Lung (tissue), 5 donors: ENCODE measurements around the gene CSNK1G1. TPM values are rescaled to one million over a fixed set of nuclear protein-coding genes. Genes with fewer than 3 reads are reported as not detected.

ENCODE experiments used
- polyA plus RNA-seq, 2 donors: library from polyadenylated mRNA; stranded (reverse); fragments of 200-250 nt; gene quantifications; one replicate each; pipeline ENCODE4 v1.2.1, GENCODE V29; 2013
- small RNA-seq: library from RNA; depleted of rRNA; stranded (forward); fragments of <200 nt; gene quantifications from one replicate; pipeline ENCODE3, GENCODE V24; 2014; ENCODE audit warnings: low replicate concordance
- total RNA-seq, 2 donors: library from RNA; depleted of rRNA in 1 of 2; stranded (reverse); fragments of >200 nt in 1 of 2; gene quantifications; one replicate each; pipeline ENCODE4 v1.2.1, GENCODE V29; 2014 to 2021
- donor health status: Bipolar disorder and iron deficiency.
- donor health status: healthy.
- donor health status: DM: yes; HTN: yes; CAD: no.

CSNK1G1 gene
- total and polyA plus RNA-seq, 4 donors: 3.0 to 50.4 (median 12.9) TPM

Small RNA genes within 50 kb of the gene (small RNA-seq; reads per million reads assigned to genes)
- gene RF00554: not detected

Other genes starting within 250 kb of the CSNK1G1 start
- 10 to 100 TPM in 1 of 2 donors, 1 to 10 TPM in 1; 3.4 to 20.3 TPM for gene SNX22, start 204.4 kb downstream of the CSNK1G1 start, total RNA-seq
- 10 to 100 TPM in 1 of 2 donors, 1 to 10 TPM in 1; 4.1 to 14.2 TPM for gene SNX22, start 204.4 kb downstream of the CSNK1G1 start, polyA plus RNA-seq
- gene PPIB, start 193.2 kb downstream of the CSNK1G1 start, total RNA-seq: 100 to 1,000 TPM; 213 to 721 TPM
- 1,000 to 10,000 TPM in 1 of 2 donors, 100 to 1,000 TPM in 1; 981 to 1,077 TPM for gene PPIB, start 193.2 kb downstream of the CSNK1G1 start, polyA plus RNA-seq
- 1 to 10 TPM; 3.5 to 4.7 TPM for gene PCLAF, start 25.3 kb upstream of the CSNK1G1 start, total RNA-seq
- 10 to 100 TPM in 1 of 2 donors, 1 to 10 TPM in 1; 7.3 to 36.2 TPM for gene PCLAF, start 25.3 kb upstream of the CSNK1G1 start, polyA plus RNA-seq
- 10 to 100 TPM; 22.6 to 23.6 TPM for gene TRIP4, start 31.7 kb upstream of the CSNK1G1 start, total RNA-seq
- 10 to 100 TPM; 17.0 to 23.4 TPM for gene TRIP4, start 31.7 kb upstream of the CSNK1G1 start, polyA plus RNA-seq
- gene ZNF609, start 104.4 kb upstream of the CSNK1G1 start, total RNA-seq: 10 to 100 TPM; 34.3 to 54.2 TPM
- gene ZNF609, start 104.4 kb upstream of the CSNK1G1 start, polyA plus RNA-seq: 1 to 10 TPM; 8.1 to 9.6 TPM